NK-92 (cell line): ENCODE results near the gene GSG1L2.

ENCODE experiments used
- DNase-seq: peaks from one replicate; lab custom pipeline; 2025; ENCODE audit not compliant: unreplicated experiment; lab: John Stamatoyannopoulos, UW

The GSG1L2 gene

GRCh38 chr17:9825641-9826150 is 3.8 kb upstream of the GSG1L2 start, which contains the start of gene GLP2R:
TSS of gene GLP2R (plus strand) at chr17:9825924. CDS start at chr17:9826064, 140 bp downstream.
- DNase-seq, result no peak

GRCh38 chr17:9824797-9825338 is 3.0 kb upstream of the GSG1L2 start:
- DNase-seq, result no peak

- DNase-seq, result no peak
These were observed 2.2 kb upstream of the GSG1L2 start for GRCh38 chr17:9824094-9824493.

GRCh38 chr17:9820448-9820847 is 1.4 kb downstream of the GSG1L2 start:
- no peak for DNase-seq

- no peak for DNase-seq
These were observed 3.1 kb downstream of the GSG1L2 start for GRCh38 chr17:9818760-9819159.

GRCh38 chr17:9817086-9817485 is 4.8 kb downstream of the GSG1L2 start:
- DNase-seq, result no peak

GRCh38 chr17:9816472-9816871 is 5.4 kb downstream of the GSG1L2 start:
- no peak for DNase-seq

- DNase-seq, result no peak
These were observed 7.4 kb downstream of the GSG1L2 start for GRCh38 chr17:9814337-9814945.

- no peak for DNase-seq
These were observed 8.7 kb downstream of the GSG1L2 start for GRCh38 chr17:9813166-9813565.

GRCh38 chr17:9811537-9811936 is 10.3 kb downstream of the GSG1L2 start:
- no peak for DNase-seq

- no peak for DNase-seq
These were observed 10.8 kb downstream of the GSG1L2 start for GRCh38 chr17:9811086-9811485.

- DNase-seq, result no peak
These were observed 11.6 kb downstream of the GSG1L2 start for GRCh38 chr17:9810100-9810949.

- DNase-seq, result no peak
These were observed 12.5 kb downstream of the GSG1L2 start for GRCh38 chr17:9809409-9809808.

GRCh38 chr17:9806699-9807098 is 15.2 kb downstream of the GSG1L2 start:
- DNase-seq, result no peak

GRCh38 chr17:9805769-9806168 is 16.1 kb downstream of the GSG1L2 start:
- no peak for DNase-seq

GRCh38 chr17:9802697-9803096 is 19.2 kb downstream of the GSG1L2 start:
- DNase-seq, result no peak

- no peak for DNase-seq
These were observed 19.6 kb downstream of the GSG1L2 start for GRCh38 chr17:9802294-9802693.

- no peak for DNase-seq
These were observed 20.4 kb downstream of the GSG1L2 start for GRCh38 chr17:9801505-9801904.

GRCh38 chr17:9798724-9799123 is 23.2 kb downstream of the GSG1L2 start:
- DNase-seq, result no peak

GRCh38 chr17:9798008-9798407 is 23.9 kb downstream of the GSG1L2 start:
- no peak for DNase-seq

GRCh38 chr17:9792181-9792840 is 29.6 kb downstream of the GSG1L2 start:
- no peak for DNase-seq
